IPS DF 6.9 (cell line): ENCODE results near the gene CD40LG.

Experiments used
- DNase-seq: peaks from one replicate; pipeline ENCODE4 v3.0.0-alpha.2; 2013; ENCODE audit warnings: low read depth, low spot score
- H3K27ac ChIP-seq: one replicate; pipeline ENCODE4 v1.5.1; 2013; ENCODE audit warnings: low read length, control low read depth
- H3K27me3 ChIP-seq: 2 replicates; pipeline ENCODE4 v1.6.1; 2013; ENCODE audit warnings: mild to moderate bottlenecking, low read length; ENCODE audit not compliant: control insufficient read depth, insufficient read depth
- H3K36me3 ChIP-seq: 2 replicates; pipeline ENCODE4 v1.6.1; 2013; ENCODE audit warnings: low read length; ENCODE audit not compliant: control insufficient read depth, insufficient read depth
- H3K4me1 ChIP-seq: 2 replicates; pipeline ENCODE4 v1.6.1; 2013; ENCODE audit warnings: low read length; ENCODE audit not compliant: control insufficient read depth, insufficient read depth
- H3K4me3 ChIP-seq: 2 replicates; pipeline ENCODE4 v1.5.1; 2013; ENCODE audit warnings: mild to moderate bottlenecking, low read length
- H3K9me3 ChIP-seq: 2 replicates; pipeline ENCODE4 v1.6.1; 2013; ENCODE audit warnings: low read length, inconsistent platforms; ENCODE audit not compliant: control insufficient read depth, insufficient read depth
- WGBS: extraction: QIAGEN DNeasy Blood & Tissue Kit; methylation state at CpG from one replicate; pipeline ENCODE4 v1.1.7; 2013; ENCODE audit warnings: mixed read lengths, missing lambda C conversion rate; ENCODE audit not compliant: insufficient read length, insufficient coverage; 5-methylcytosine and 5-hydroxymethylcytosine counted together

CD40LG gene

GRCh38 chrX:136694431-136695087 is 46.6 kb downstream of the CD40LG start:
- H3K4me1 ChIP-seq = no peaks in the 10 kb centered on the region
- no peaks in the 10 kb centered on the region for H3K9me3 ChIP-seq
- H3K27me3 ChIP-seq = no peaks in the 10 kb centered on the region
- no peak for DNase-seq
- H3K4me3 ChIP-seq = no peak overlapping the region
- no CpG with 5 or more reads among the region's 8 CpGs for WGBS
- H3K36me3 ChIP-seq = no peaks in the 10 kb centered on the region
- H3K27ac ChIP-seq = no peak overlapping the region

GRCh38 chrX:136697156-136697555 is 49.2 kb downstream of the CD40LG start:
- no peak for DNase-seq
- Histone ChIP-seq H3K27me3 (no peaks in the 10 kb centered on the region), H3K36me3 (no peaks in the 10 kb centered on the region), H3K4me3 (no peak overlapping the region), H3K9me3 (no peaks in the 10 kb centered on the region), H3K27ac (no peak overlapping the region), H3K4me1 (no peaks in the 10 kb centered on the region)
- no CpG with 5 or more reads among the region's 1 CpG for WGBS

- no peak for DNase-seq
Observed at GRCh38 chrX:136708348-136708747, 60.4 kb downstream of the CD40LG start.

More at GRCh38 chrX:136708348-136708747, 60.4 kb downstream of the CD40LG start:
- WGBS = no CpG with 5 or more reads among the region's 1 CpG
- Histone ChIP-seq H3K27me3 (no peaks in the 10 kb centered on the region), H3K36me3 (no peaks in the 10 kb centered on the region), H3K4me3 (no peak overlapping the region), H3K27ac (no peak overlapping the region), H3K4me1 (no peaks in the 10 kb centered on the region), H3K9me3 (no peaks in the 10 kb centered on the region)
